Measurements from ENCODE around the gene NFIC.
"Not testable (repeated sequence)": the region's sequence is repeated elsewhere in the genome, so short reads cannot be mapped to it uniquely, and the experiment has no call there.

NFIC gene

GRCh38 chr19:3365836-3366752 is at the start of gene NFIC:
Gene NFIC (plus strand): TSS chr19:3366583. CDS start chr19:3366637, 54 bp downstream.
- peak; percentile 22 for DNase-seq (ENCODE audit: low spot score)

GRCh38 chr19:3316659-3317207 is 49.6 kb upstream of the NFIC start:
- no peak for DNase-seq (ENCODE audit: low spot score)

- DNase-seq (ENCODE audit: low spot score) = no peak
These were observed 46.6 kb upstream of the NFIC start for GRCh38 chr19:3319643-3320353.

GRCh38 chr19:3320354-3320670 is 46.1 kb upstream of the NFIC start:
- DNase-seq (ENCODE audit: low spot score) = no peak

GRCh38 chr19:3320853-3321252 is 45.5 kb upstream of the NFIC start:
- DNase-seq (ENCODE audit: low spot score) = no peak

- DNase-seq (ENCODE audit: low spot score) = no peak
These were observed 44.7 kb upstream of the NFIC start for GRCh38 chr19:3321696-3322095.

- DNase-seq (ENCODE audit: low spot score) = no peak
These were observed 44.0 kb upstream of the NFIC start for GRCh38 chr19:3322199-3322978.

- no peak for DNase-seq (ENCODE audit: low spot score)
These were observed 43.4 kb upstream of the NFIC start for GRCh38 chr19:3323026-3323425.

- no peak for DNase-seq (ENCODE audit: low spot score)
These were observed 42.7 kb upstream of the NFIC start for GRCh38 chr19:3323658-3324057.

- peak; percentile 87 for DNase-seq (ENCODE audit: low spot score)
These were observed 42.0 kb upstream of the NFIC start for GRCh38 chr19:3324405-3324856.

GRCh38 chr19:3325451-3325850 is 40.9 kb upstream of the NFIC start:
- no peak for DNase-seq (ENCODE audit: low spot score)

- DNase-seq (ENCODE audit: low spot score) = no peak
These were observed 37.6 kb upstream of the NFIC start for GRCh38 chr19:3328743-3329142.

GRCh38 chr19:3330047-3330446 is 36.3 kb upstream of the NFIC start:
- no peak for DNase-seq (ENCODE audit: low spot score)

GRCh38 chr19:3332232-3332631 is 34.2 kb upstream of the NFIC start:
- not testable (repeated sequence) for DNase-seq (ENCODE audit: low spot score)

- DNase-seq (ENCODE audit: low spot score) = no peak
These were observed 33.3 kb upstream of the NFIC start for GRCh38 chr19:3333020-3333583.

GRCh38 chr19:3333662-3334061 is 32.7 kb upstream of the NFIC start:
- DNase-seq (ENCODE audit: low spot score) = no peak

GRCh38 chr19:3334749-3335430 is 31.5 kb upstream of the NFIC start:
- not testable (repeated sequence) for DNase-seq (ENCODE audit: low spot score)

GRCh38 chr19:3335431-3336350 is 30.7 kb upstream of the NFIC start:
- DNase-seq (ENCODE audit: low spot score) = no peak

GRCh38 chr19:3336351-3336679 is 30.1 kb upstream of the NFIC start:
- no peak for DNase-seq (ENCODE audit: low spot score)
